Measurements from ENCODE around the gene VPS8.

VPS8 gene

GRCh38 chr3:185046603-185047002 lies 234.6 kb downstream of the VPS8 start:
- in situ Hi-C loops (cut with HindIII; ENCODE audit: low pct_ligation_motif_present, low sequenced_read_pairs): no loop called here

GRCh38 chr3:185049710-185050109 lies 237.7 kb downstream of the VPS8 start:
- no peaks in the 10 kb centered on the region for H3K27me3 ChIP-seq (replicated peaks)
- H3K4me3 ChIP-seq (ENCODE audit: low read depth, low read length): no peak overlapping the region
- H3K36me3 ChIP-seq (replicated peaks): peaks cover 13% of the 10 kb centered on the region
- DNase-seq: no peak
- in situ Hi-C loops (cut with HindIII; ENCODE audit: low pct_ligation_motif_present, low sequenced_read_pairs): no loop called here
- H3K27ac ChIP-seq: no peak overlapping the region
- TF ChIP-seq CTCF (IDR thresholded peaks at IDR 0.05; ENCODE audit: low read depth, low read length, missing control alignments): no peak

More at GRCh38 chr3:185046603-185047002, 234.6 kb downstream of the VPS8 start:
- no peak for DNase-seq
- H3K27me3 ChIP-seq (replicated peaks): no peaks in the 10 kb centered on the region
- no peak overlapping the region for H3K27ac ChIP-seq
- TF ChIP-seq CTCF (IDR thresholded peaks at IDR 0.05; ENCODE audit: low read depth, low read length, missing control alignments): no peak
- H3K4me3 ChIP-seq (ENCODE audit: low read depth, low read length): no peak overlapping the region
- peaks cover 3% of the 10 kb centered on the region for H3K36me3 ChIP-seq (replicated peaks)

- no peaks in the 10 kb centered on the region for H3K27me3 ChIP-seq (replicated peaks)
- no peak for TF ChIP-seq CTCF (IDR thresholded peaks at IDR 0.05; ENCODE audit: low read depth, low read length, missing control alignments)
- H3K36me3 ChIP-seq (replicated peaks): peaks cover 13% of the 10 kb centered on the region
- no peak for DNase-seq
- H3K27ac ChIP-seq: no peak overlapping the region
- in situ Hi-C loops (cut with HindIII; ENCODE audit: low pct_ligation_motif_present, low sequenced_read_pairs): no loop called here
- no peak overlapping the region for H3K4me3 ChIP-seq (ENCODE audit: low read depth, low read length)
Measured at GRCh38 chr3:185051801-185052200, 239.8 kb downstream of the VPS8 start.

- no peak for TF ChIP-seq CTCF (IDR thresholded peaks at IDR 0.05; ENCODE audit: low read depth, low read length, missing control alignments)
- in situ Hi-C loops (cut with HindIII; ENCODE audit: low pct_ligation_motif_present, low sequenced_read_pairs): no loop called here
- no peak for DNase-seq
- Histone ChIP-seq H3K36me3 (replicated peaks) (peaks cover 13% of the 10 kb centered on the region), H3K4me3 (ENCODE audit: low read depth, low read length) (no peak overlapping the region), H3K27me3 (replicated peaks) (no peaks in the 10 kb centered on the region), H3K27ac (no peak overlapping the region)
Measured at GRCh38 chr3:185052631-185053030, 240.7 kb downstream of the VPS8 start.

- Histone ChIP-seq H3K36me3 (replicated peaks) (peaks cover 9% of the 10 kb centered on the region), H3K27ac (no peak overlapping the region), H3K4me3 (ENCODE audit: low read depth, low read length) (no peak overlapping the region), H3K27me3 (replicated peaks) (no peaks in the 10 kb centered on the region)
- no peak for TF ChIP-seq CTCF (IDR thresholded peaks at IDR 0.05; ENCODE audit: low read depth, low read length, missing control alignments)
- in situ Hi-C loops (cut with HindIII; ENCODE audit: low pct_ligation_motif_present, low sequenced_read_pairs): no loop called here
- no peak for DNase-seq
Measured at GRCh38 chr3:185056908-185057307, 244.9 kb downstream of the VPS8 start.

- TF ChIP-seq CTCF (IDR thresholded peaks at IDR 0.05; ENCODE audit: low read depth, low read length, missing control alignments): no peak
- no peaks in the 10 kb centered on the region for H3K27me3 ChIP-seq (replicated peaks)
- H3K27ac ChIP-seq: no peak overlapping the region
- DNase-seq: no peak
- in situ Hi-C loops (cut with HindIII; ENCODE audit: low pct_ligation_motif_present, low sequenced_read_pairs): no loop called here
- H3K36me3 ChIP-seq (replicated peaks): peaks cover under 1% of the 10 kb centered on the region
- no peak overlapping the region for H3K4me3 ChIP-seq (ENCODE audit: low read depth, low read length)
Measured at GRCh38 chr3:185057829-185058228, 245.9 kb downstream of the VPS8 start.
